HepG2 (cell line): ENCODE data around the gene CXXC5. TPM values are rescaled to one million over a fixed set of nuclear protein-coding genes. Genes with fewer than 3 reads are reported as not detected.

ENCODE experiments used
- ATAC-seq: fragments of 200-7000 bp; cut with Tn5 transposase; 3 replicates; pipeline ENCODE4 v1.9.1; 2020; ENCODE audit warnings: mild to moderate bottlenecking, moderate library complexity
- BruUV-seq: library from RNA; stranded (reverse); fragments of 400-500 nt; replicated peaks from 2 replicates; lab custom pipeline; 2021; lab: Mats Ljungman, UMichigan
- CTCF ChIA-PET: fragments of 300-600 bp; formaldehyde crosslinking; extraction: SDS; loops from one replicate; lab custom pipeline; 2021; ENCODE audit warnings: low total read pairs, inconsistent platforms, low intra/inter-chr PET ratio; lab: Yijun Ruan, JAX
- POLR2A ChIA-PET: fragments of 350-600 bp; sonication (Branson Sonifier 250); formaldehyde crosslinking; loops from one replicate; lab custom pipeline; 2020; ENCODE audit warnings: antibody characterized with exemption, inconsistent platforms; lab: Yijun Ruan, JAX
- DNase-seq: peaks from one replicate; pipeline ENCODE4 v3.0.0-alpha.2; 2015; ENCODE audit warnings: low spot score
- FAIRE-seq: peaks from 3 replicates; lab custom pipeline; 2011; peaks lifted over from hg19 to GRCh38; lab: Jason Lieb, UNC
- H2AFZ ChIP-seq: one replicate; pipeline ENCODE4 v1.6.1; 2011; ENCODE audit warnings: low read length, inconsistent platforms
- H3K27ac ChIP-seq: fragments of 300-600 bp; 3 replicates; pipeline ENCODE4 v1.8.0; 2011; ENCODE audit warnings: mixed run types, mild to moderate bottlenecking, mixed read lengths, low read length, inconsistent platforms; ENCODE audit not compliant: insufficient read depth; ENCODE audit errors: extremely low read length
- H3K27me3 ChIP-seq, 2 experiments: fragments of 200-600 bp in 1 of 2; 2 replicates in 1 of 2; 3 replicates in 1 of 2; pipeline versions ENCODE4 v1.6.0 to v1.8.0; 2011; ENCODE audit warnings: low read length in 2 of 2, mild to moderate bottlenecking in 2 of 2, moderate library complexity in 2 of 2, inconsistent platforms in 1 of 2; ENCODE audit not compliant: insufficient read depth in 2 of 2, control insufficient read depth in 1 of 2
- H3K36me3 ChIP-seq, 2 experiments: fragments of 200-600 bp in 1 of 2; replicated peaks in 1 of 2; 2 replicates in 1 of 2; 3 replicates in 1 of 2; pipeline versions ENCODE4 v1.5.1 to v1.8.0; 2011; ENCODE audit warnings: low read length in 2 of 2, inconsistent platforms in 1 of 2; ENCODE audit not compliant: insufficient read depth in 2 of 2, control insufficient read depth in 1 of 2
- H3K4me1 ChIP-seq: 2 replicates; pipeline ENCODE4 v1.5.1; 2012; ENCODE audit warnings: low read length, inconsistent platforms; ENCODE audit not compliant: insufficient read depth
- H3K4me2 ChIP-seq: 2 replicates; pipeline ENCODE4 v1.6.0; 2011; ENCODE audit warnings: low read depth, low read length, inconsistent platforms
- H3K4me3 ChIP-seq, 3 experiments: fragments of 200-600 bp in 1 of 3; sonication (generic), shearing (Covaris generic) in 1 of 3; replicated peaks in 1 of 3; 2 replicates each; pipeline ENCODE4 v1.5.1; 2011 to 2016; ENCODE audit warnings: low read length in 3 of 3, inconsistent platforms in 2 of 3, low read depth in 2 of 3, mild to moderate bottlenecking in 2 of 3, control low read depth in 1 of 3, mixed read lengths in 1 of 3; ENCODE audit not compliant: insufficient read depth in 1 of 3
- H3K79me2 ChIP-seq: one replicate; pipeline ENCODE4 v1.6.1; 2011; ENCODE audit warnings: low read length, inconsistent platforms; ENCODE audit not compliant: insufficient read depth
- H3K9ac ChIP-seq: 2 replicates; pipeline ENCODE4 v1.6.0; 2011; ENCODE audit warnings: mild to moderate bottlenecking, low read depth, low read length, inconsistent platforms; ENCODE audit not compliant: insufficient read depth
- H3K9me3 ChIP-seq: 2 replicates; pipeline ENCODE4 v1.5.1; 2012; ENCODE audit warnings: mild to moderate bottlenecking, low read length
- H4K20me1 ChIP-seq: 2 replicates; pipeline ENCODE4 v1.6.0; 2011; ENCODE audit warnings: inconsistent platforms, mild to moderate bottlenecking, low read length, moderate library complexity; ENCODE audit not compliant: insufficient read depth
- AGO2 ChIP-seq: fragments of 200-400 bp; formaldehyde crosslinking; optimal IDR thresholded peaks from 2 replicates; pipeline ENCODE3; 2017; ENCODE audit warnings: mild to moderate bottlenecking, low read depth, low read length, moderate library complexity
- TFAP4 ChIP-seq: sonication (generic); IDR thresholded peaks from 2 replicates; pipeline ENCODE4 v1.6.1; 2016; ENCODE audit warnings: low read depth, borderline replicate concordance
- WGBS: methylation state at CpG from one replicate; pipeline ENCODE4 v1.1.6; 2017; ENCODE audit warnings: low lambda C conversion rate; 5-methylcytosine and 5-hydroxymethylcytosine counted together
- in situ Hi-C: cut with HindIII; loops from 2 replicates; pipeline ENCODE4 v1.10.0; 2017; ENCODE audit warnings: low pct_unique_long_range_greater_than_20kb; ENCODE audit not compliant: extremely low pct_ligation_motif_present
- intact Hi-C: fragments of 100-400 bp; cut with micrococcal nuclease; formaldehyde crosslinking; loops from one replicate; pipeline ENCODE4 v1.10.0; 2022; ENCODE audit not compliant: unreplicated experiment
- polyA plus RNA-seq, 8 experiments: library from polyadenylated mRNA; depleted of rRNA in 3 of 8; stranded (reverse) in 7 of 8; unstranded in 1 of 8; fragments of >200 nt; fragmentation: Illumina TruSeq in 4 of 8; extraction: Trizol in 4 of 8; gene quantifications; 2 replicates each; pipeline versions ENCODE4 v1.2.1 to v1.2.3, GENCODE V29; 2011 to 2016; ENCODE audit warnings: low read depth in 4 of 8, missing spikeins in 1 of 8, mixed read lengths in 1 of 8; ENCODE audit not compliant: insufficient read depth in 1 of 8
- total RNA-seq, 5 experiments: library from RNA; depleted of rRNA; stranded (reverse); fragments of >200 nt; fragmentation: Illumina TruSeq; extraction: Trizol; gene quantifications; 2 replicates each; pipeline ENCODE4 v1.2.3, GENCODE V29; 2016; ENCODE audit warnings: low read depth in 1 of 5
- TF ChIP-seq, protein P1 (sequence below): sonication (generic); formaldehyde crosslinking; IDR thresholded peaks from 2 replicates; pipeline ENCODE4 v1.8.0; 2022; ENCODE audit warnings: missing genetic modification reagents, low read depth, mild to moderate bottlenecking, borderline replicate concordance
- TF ChIP-seq, protein P2 (sequence below): sonication (generic); formaldehyde crosslinking; IDR thresholded peaks from 2 replicates; pipeline ENCODE4 v1.5.0; 2020; ENCODE audit warnings: missing genetic modification reagents, mild to moderate bottlenecking, borderline replicate concordance

Gene CXXC5
- total and polyA plus RNA-seq, 2 of the 13 experiments (the other 11 are each of a cell fraction or from before 2014, with no cell fraction given), result 32.3 to 33.0 TPM

DNA sequence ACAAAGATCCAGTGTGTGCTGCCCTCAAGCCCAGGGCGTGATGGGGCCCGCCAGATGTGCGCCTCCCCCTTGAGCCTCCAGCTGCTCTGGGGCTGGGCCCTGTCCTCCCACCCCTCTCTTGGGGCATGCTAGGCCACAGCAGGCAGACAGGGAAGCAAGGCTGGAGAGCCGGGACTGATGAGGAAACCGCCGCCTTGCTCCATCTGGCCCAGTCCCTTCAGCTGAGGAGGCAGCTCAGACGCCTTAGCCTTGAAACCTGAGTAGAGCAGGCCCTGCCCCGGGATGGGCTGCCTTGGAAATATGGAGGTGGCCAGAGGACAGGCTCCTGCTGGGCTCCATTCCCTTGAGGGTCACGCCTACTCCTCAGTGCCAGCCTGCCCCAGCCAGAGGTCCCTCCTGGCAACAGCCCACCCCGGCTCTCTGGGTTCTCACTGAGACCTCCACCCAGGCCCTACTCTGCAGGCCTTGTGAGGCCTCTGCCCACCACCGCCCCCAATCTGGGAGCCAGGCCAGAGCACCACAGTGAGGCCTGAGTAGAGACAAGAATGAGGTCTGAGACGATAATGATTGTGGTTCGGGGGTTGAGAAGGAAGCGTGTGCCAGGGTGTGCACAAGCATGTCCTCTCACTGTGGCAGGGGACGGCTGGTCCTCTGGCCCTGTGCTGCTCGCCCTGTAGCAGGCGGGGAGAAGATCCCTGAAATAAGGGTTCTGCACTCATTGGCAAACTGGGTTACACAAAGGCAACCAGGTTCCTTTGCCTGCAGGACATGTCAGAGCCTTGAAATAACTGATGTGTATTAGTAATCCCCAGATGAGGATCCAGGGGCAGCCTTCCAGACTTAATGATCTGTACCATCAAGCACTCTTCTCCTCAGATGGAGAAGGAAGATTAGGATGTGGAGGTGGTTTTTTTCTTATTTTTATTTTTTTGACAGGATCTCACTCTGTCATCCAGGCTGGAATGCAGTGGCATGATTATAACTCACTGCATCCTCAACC is 30.9 kb downstream of the CXXC5 start:
- 95% methylated on average over 7 of the region's 17 CpGs for WGBS
- H3K4me3 ChIP-seq, result no peak overlapping the region
- DNase-seq (no peak), ATAC-seq (no peak)
- ChIA-PET CTCF (no interaction called here), POLR2A (no interaction called here)
- H2AFZ ChIP-seq, result no peak overlapping the region
- H3K36me3 ChIP-seq, result peaks cover 18 to 51% of the 10 kb centered on the region in 2 experiments; a peak in 4 of 5 replicates
- H3K27me3 ChIP-seq, result no peaks in the 10 kb centered on the region
- intact Hi-C loops, result no loop called here
- H3K27ac ChIP-seq, result no peak overlapping the region
- peaks cover 20% of the 10 kb centered on the region; the same call in 1 of the 2 replicates for H3K4me1 ChIP-seq
- H3K9me3 ChIP-seq, result no peaks in the 10 kb centered on the region
- in situ Hi-C loops, result no loop called here
- TF ChIP-seq AGO2 (peak; percentile 43), TFAP4 (no peak)
- TF ChIP-seq, protein P1, sequence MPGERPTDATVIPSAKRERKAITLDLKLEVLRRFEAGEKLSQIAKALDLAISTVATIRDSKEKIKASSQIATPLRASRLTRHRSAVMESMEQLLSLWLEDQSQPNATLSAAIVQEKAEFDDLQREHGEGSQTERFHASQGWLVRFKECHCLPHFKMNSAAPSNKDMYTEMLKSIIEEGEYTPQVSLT (CRISPR knock-in tag), result no peak
- TF ChIP-seq, protein P2, sequence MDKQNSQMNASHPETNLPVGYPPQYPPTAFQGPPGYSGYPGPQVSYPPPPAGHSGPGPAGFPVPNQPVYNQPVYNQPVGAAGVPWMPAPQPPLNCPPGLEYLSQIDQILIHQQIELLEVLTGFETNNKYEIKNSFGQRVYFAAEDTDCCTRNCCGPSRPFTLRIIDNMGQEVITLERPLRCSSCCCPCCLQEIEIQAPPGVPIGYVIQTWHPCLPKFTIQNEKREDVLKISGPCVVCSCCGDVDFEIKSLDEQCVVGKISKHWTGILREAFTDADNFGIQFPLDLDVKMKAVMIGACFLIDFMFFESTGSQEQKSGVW (CRISPR knock-in tag), result no peak
- TF ChIP-seq, all 625 proteins: peak for 1
- H3K79me2 ChIP-seq, result peaks cover 29% of the 10 kb centered on the region
- BruUV-seq, result no TSS peak
- H4K20me1 ChIP-seq, result peaks cover 28% of the 10 kb centered on the region
- no peak for FAIRE-seq
- H3K4me2 ChIP-seq, result no peak overlapping the region
- H3K9ac ChIP-seq, result no peak overlapping the region
